DMS79 (cell line): ENCODE results near the gene HYDIN.
"Not testable (repeated sequence)": the region's sequence is repeated elsewhere in the genome, so short reads cannot be mapped to it uniquely, and the experiment has no call there.

Experiments used
- DNase-seq: peaks from one replicate; lab custom pipeline; 2025; lab: John Stamatoyannopoulos, UW

Gene HYDIN

DNA sequence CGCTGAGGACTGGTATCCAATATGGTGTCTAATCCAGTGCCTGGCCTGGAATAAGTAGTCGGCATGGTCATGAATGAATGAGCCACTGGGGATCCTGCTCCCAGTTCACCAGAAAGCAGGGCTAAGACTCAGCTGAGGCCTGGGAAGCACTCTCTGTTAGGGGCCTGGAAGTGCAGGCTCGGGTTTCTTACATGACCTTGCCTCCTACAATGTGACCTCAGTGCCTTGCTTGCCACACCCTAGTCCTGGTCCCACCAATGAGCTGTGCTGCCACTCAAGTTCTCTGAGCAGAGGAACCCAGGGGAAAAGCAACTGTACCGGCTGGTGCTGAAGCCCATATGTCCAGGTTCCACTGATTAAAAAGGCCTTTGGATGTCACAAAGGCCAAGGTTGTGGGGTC, 238.0 kb downstream of the HYDIN start:
- DNase-seq: not testable (repeated sequence)

DNA sequence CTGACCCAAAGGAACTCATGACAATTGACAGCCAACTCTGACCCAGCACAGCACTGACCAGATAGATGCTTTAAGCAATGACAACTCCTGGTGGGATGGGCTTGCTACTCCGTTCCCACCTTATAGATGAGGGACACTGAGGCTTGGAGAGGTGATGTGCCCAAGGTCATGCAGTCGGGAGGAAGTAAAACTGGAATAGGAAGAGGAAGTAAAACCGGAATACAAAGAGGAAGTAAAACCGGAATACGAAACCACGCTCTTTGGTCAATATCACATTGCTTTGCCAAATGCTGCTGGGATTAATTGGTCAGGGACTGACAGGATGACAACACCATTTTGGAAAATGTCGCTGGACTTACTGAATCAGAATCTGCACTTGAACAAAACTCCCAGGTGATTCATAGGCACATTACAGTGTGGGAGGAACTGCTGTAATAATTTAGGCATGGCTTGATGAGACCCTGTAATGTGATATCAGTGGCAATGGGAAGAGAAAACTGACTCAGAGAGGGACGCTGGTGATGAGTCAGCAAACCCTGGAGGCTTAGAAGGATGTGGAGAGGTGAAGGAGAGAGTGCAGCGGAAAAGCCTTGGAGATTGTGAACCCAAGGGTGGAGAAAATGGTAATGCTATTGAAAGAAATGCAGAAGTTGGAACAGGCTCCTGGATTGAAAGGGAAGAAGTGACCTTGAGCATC, 243.4 kb downstream of the HYDIN start:
- not testable (repeated sequence) for DNase-seq

DNA sequence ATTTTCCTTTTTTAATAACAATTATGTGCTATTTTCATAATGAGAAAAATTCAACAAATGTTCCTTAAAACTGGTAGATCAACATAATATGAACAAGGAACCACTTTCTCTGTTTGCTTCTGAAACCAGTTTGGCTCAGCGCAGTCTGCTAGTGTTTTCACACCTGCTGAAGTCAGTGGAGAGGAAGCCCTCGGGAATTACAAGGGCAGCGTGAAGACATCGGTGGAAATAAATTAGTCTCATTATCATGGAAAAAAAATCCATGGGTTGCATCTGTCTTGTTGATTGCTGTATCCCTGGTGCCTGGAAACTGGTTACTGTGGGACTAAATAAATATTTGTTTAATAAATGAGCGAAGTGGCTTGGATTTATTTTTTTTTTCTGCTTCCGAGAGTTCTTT, 245.8 kb downstream of the HYDIN start:
- DNase-seq: not testable (repeated sequence)

DNA sequence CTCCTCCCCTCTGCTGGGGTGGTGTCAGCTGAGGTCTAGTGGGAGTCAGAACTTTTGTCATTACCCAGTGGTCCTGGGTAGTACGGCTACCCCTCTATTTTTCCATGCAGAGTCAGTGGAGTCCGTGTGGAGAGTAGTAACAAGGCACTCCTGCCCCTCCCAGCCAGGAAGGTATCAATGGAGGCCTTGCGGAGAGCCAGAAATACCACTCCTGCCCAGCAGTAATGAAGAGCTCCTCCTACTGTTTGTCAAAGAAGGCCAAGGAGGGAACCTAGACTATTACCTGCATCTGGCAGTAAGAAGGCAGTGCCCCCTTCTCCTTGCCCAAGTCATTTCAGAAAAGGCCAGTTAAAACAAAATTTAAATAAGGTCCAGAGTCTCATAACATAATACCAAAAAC, 262.2 kb downstream of the HYDIN start:
- DNase-seq: not testable (repeated sequence)

DNA sequence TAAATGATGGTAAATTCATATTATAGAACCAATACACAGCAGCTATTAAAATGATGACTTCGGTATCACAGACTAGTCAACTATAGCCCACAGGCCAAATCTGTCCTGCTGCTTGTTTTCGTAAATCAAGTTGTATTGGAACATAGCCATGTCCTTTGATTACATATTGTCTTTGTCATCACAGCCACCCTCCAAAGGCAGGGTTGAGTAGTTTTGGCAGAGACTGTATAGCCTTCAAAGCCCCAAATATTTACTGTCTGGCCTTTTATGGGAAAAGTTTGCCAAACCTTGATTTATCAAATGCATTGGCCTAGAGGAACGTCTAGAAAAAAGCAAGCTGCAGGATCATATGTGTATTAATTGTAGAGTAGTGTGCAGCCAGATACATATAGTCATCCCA, 270.4 kb downstream of the HYDIN start:
- not testable (repeated sequence) for DNase-seq

DNA sequence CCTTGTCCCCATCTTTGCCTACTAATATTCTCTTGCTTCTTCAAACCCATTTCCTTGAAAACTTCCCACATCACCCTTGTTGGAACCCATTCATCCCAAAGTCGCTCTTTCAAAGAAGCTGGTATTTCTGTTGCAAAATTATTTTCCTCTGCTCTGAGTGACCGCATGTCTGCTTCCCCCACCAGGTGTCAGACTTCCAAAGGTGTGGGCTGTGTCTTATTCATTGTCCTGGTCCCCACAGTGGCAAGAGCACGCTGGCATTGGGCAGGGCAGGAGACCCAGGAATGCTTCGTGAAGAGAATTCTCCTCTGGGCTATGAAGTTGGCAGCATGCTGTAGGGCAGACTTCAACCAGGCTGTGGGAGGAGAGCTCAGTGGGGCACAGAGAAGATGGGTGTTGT, 275.6 kb downstream of the HYDIN start:
- DNase-seq: not testable (repeated sequence)

DNA sequence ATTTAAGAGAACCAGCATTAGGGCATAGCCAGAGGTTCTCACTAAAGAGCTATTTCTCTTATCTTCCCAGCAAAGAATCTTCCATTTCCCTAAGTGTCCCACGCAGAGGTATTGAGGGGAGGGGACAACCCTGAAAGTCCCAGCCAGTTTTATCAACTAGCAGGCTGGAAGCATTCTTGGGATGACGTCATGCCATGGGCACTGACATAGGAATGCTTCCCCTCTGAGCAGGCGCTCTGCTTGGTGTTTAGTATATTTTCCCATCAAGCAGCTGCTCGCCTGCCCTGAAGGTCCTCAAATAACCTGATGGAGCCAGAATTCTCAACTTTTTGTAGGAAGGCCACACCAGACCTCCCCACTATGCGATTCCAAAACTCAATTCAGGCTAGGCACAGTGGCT, 276.7 kb downstream of the HYDIN start:
- DNase-seq: not testable (repeated sequence)

DNA sequence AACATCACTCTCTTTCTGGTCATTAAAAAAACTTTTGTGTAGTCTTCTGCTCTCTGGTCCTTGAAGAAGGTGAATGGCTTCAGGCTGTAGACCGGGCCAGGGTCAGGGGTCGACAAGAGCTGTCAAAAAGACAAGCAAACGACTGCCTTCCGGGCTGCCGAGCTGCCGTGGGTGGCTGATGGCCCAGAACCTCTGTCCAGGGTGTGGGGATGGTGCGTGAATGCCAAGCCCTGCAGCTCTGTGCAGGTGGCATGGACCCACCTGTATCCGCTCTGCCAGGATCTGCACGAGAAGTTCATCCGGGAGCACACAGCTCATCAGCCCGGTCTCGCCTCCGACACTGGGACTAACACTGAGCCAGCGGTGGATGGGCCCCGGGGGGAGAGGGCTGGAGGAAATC, 287.0 kb downstream of the HYDIN start:
- not testable (repeated sequence) for DNase-seq

DNA sequence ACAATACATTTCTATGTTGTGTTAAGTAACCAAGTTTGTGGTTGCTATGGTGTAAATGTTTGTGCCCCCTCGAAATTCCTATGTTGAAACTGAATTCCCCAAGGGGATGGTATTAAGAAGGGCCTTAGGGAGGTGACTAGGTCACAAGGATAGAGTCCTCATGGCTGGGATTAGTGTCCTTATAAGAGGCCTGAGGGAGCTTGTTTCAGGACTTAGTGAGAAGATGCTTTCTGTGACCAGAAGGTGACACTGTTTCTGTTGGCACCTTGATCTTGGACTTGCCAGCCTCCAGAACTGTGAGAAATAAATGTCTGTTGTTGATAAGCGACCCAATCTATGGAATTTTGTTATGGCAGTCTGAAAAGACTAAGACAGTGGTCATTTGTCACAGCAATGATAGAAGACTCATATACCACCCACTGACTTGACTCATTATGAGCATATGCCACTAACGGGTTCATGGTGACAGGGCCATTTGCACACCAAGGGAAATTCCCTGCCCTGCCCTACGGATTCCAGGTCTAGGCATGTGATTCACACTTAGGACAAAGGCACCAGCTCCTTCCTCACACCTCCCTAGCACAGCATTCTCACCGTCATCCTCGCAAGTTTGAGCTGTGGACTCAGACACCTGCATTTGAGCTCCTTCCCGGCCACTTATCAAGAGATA, 290.7 kb downstream of the HYDIN start:
- DNase-seq: not testable (repeated sequence)

DNA sequence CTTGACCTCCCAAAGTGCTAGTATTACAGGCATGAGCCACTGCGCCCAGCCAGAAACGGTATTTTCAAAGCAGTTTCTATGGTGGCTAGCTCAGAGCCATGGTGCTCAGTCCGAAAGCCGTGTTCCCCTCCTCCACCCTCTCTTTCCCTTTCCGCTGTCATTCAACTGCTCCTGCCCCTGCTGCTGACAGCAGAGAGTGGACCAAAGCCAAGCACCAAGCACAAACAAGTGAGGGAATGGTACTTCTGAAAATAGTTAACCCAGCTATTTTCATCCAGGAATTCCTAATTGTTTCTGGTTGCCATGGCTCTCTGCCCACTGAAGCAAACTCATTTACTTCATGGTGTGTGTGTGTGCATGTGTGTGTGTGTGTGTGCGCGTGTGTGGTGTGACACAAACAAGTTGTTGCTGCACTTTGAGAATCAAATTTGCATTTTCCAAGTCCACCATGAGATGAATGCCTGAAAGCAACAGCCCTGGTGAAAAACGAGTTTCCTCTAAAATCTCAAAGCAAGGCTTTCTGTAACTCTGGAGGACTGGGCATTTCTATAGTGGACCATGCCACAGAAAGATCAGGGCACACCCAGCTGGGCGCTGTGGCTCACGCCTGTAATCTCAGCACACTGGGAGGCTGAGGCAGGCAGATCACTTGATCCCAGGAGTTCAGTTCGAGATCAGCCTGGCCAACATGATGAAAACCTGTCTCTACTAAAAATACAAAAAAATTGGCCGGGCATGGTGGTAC, 293.6 kb downstream of the HYDIN start:
- not testable (repeated sequence) for DNase-seq

DNA sequence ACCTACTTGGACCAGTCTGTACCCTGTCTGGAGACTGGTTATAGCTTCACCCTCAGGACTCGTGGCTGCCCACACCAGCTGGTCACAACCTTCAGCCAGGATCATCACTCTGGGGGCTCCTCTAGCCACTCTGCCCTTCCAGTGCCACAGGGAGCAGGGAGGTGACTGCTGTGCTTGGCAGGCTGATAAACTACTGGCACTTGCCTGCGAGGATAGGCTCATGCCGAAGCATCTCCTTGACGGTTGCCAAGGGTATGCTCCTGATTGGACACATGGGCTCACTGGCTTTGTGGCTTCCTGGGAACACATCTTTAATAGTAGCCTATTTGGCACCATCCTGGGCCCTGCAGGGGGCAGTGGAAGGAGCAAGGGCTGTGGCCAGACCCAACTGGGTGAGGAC, 295.2 kb downstream of the HYDIN start:
- not testable (repeated sequence) for DNase-seq

DNA sequence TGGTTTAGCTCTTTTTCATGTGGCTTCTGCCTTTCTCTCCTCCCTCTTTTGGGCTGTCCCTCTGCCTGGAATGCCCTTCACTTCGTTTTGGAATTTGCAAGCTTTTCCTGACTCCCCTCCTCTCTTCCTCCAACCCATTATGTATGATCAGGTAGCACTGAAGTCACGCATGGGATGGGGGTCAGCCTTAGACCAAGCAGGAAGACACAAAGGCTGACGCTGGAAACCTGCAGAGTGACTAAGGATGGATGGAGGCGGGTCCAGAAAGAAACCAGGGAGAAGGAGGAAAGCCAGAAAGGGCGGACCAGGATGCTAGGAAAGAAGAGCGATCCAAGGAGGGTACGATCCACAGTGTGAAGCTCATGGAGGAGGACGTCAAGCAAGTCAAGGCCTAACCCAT, 296.8 kb downstream of the HYDIN start:
- not testable (repeated sequence) for DNase-seq

DNA sequence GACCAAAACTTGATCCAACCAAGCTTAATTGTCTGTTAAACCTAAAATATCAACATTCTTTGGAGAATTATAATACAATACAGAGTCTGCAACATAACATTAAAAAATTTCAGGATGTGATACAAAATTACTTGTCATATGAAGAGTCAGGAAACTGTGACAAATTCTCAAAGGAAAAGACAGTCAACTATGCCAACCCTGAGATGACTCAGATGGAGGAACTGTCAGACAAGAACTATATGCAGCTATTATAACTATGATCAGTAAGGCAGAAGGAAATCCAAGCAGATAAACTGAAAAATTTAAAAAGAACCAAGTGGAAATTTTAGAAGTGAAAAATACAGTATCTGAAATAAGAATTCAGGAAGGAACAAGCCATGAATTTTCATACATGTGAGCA, 299.8 kb downstream of the HYDIN start:
- DNase-seq: not testable (repeated sequence)

DNA sequence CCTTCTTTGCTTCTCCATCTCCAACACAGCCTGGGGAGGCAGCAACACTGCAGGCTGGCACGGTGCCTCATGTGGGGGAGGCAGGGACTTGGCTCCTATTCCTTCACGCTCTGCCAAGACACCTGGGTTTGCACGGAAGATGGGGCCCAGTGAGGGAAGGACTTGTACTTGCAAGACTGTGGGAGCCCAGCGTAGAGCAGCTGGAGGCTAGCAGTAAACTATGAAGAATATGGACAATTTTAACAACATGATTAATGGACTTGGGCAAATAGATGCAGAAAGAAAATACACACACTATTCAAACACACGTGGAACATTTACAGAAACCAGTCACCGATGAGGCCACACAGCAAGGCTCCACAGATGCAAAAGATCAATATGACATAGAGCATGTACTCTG, 308.4 kb downstream of the HYDIN start:
- DNase-seq: peak; percentile 19

DNA sequence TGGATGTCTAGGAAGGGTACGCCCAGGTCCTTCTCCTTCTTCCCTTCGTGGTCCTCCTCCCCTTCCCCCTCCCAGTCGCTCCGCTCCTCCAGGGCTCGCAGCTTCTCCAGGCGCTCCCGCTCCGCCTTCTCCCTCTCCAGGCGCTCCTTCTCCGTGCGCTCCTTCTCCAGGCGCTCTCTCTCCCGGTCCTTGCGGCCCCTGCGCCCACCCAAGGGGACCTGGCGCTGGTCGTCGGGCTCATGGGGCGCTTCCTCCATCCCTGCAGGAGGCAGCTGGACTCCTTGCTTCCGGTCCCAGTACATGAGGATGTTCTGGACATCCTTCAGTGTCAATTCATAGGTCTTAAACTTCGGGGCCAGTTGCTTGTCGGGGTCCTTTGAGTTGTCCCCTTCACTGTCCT, 309.9 kb downstream of the HYDIN start:
- DNase-seq: not testable (repeated sequence)

DNA sequence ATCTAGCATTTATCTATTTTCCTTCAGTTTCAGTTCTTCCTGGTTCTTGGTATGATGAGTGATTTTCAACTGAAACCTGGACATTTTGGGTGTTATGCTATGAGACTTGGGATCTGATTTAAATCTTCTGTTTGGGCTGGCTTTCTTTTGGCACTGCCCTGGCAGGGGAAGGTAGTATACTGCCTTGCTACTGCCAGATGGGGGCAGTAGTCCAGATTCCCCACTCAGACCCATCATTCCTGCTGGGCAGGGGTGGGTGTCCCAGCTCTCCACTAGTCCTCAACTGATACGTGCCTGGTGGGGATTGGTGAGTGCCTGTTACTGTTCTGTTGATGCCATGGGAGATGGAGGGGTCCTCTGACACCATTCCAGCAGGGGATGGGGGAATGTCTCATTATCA, 342.3 kb downstream of the HYDIN start:
- not testable (repeated sequence) for DNase-seq

DNA sequence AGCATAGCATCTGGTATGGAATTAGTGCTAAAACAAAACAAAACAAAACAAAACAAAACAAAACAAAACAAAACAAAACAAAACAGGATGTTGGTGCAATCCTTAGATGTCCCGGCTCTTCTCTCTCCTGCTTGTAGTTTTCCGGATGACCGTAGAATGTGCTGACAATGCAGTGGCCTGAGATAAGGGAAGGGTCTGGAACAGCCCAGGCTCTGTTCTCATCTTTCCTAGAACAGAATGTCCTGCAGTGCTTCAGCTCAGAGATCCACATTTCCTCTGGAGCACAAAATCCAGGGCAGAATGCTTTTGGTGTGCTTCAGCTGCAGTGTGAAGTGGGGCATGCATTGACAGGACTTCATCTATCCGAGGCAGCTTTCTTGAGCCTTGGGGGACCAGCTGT, 345.9 kb downstream of the HYDIN start:
- not testable (repeated sequence) for DNase-seq

DNA sequence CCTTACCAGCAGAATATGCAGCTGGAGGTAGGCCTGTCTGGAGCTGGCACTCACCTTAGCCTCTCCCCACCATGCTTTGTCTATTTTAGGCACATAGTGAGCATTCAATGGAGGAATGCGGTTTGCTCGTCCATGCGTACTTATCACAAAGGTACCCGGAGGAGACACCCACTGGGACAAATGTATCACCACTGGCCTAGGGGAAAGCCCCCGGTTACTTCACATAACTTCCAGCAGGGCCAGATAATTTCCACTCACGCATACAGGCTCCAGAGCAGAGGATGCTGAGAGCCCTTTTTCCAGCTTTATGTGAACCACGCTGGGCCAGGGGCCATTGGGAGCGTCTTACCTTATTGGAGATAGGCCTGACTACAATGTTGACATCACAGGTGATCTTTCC, 348.2 kb downstream of the HYDIN start:
- not testable (repeated sequence) for DNase-seq

DNA sequence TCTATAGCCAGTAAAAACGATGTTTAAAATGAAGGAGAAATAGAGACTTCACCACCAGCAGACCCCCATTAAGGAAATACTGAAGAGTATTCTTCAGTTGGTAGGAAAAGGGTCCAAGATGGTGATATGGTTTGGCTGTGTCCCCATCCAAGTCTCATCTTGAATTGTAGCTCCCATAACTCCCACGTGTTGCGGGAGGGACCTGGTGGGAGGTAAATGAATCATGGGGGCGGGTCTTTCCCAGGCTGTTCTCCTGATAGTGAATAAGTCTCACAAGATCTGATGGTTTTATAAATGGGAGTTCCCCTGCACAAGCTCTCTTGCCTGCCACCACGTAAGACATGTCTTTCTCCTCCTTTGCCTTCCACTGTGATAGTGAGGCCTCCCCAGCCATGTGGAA, 352.6 kb downstream of the HYDIN start:
- not testable (repeated sequence) for DNase-seq

DNA sequence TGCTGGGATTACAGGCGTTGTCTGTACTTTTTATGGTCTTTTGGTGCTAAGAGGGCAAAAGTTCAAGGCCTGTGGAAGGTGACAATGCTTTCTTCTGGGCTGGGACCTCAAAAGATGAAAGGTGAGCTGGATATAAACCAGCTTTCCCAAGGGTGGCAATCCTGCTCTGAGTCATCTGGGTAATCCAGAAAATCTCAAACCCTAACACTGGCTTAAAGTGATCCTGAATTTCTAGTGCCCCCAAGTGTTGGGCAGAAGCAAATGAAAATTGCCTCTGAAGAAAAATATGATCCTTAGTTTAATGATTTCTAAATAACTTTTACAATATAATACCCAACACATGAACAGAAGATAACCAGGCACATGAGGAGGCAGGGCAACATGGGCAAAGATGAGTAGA, 354.1 kb downstream of the HYDIN start:
- DNase-seq: not testable (repeated sequence)

DNA sequence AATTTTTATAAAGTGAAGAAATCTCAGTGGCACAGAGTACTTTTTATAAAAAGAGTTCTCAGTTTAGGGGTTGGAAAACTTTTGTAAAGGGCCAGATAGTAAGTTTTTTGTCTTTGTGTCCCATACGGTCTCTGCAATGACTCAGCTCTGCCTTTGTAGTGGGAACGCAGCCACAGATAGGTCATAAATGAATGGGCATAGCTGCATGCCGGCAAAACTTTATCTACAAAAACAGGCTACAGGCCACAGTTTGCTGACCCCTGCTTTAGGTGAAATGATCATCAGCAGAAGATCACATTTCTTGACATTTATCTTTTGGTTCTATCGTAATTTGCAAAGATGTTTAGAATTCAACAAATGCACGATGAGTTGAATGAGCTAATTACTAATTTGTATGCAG, 365.8 kb downstream of the HYDIN start:
- not testable (repeated sequence) for DNase-seq

DNA sequence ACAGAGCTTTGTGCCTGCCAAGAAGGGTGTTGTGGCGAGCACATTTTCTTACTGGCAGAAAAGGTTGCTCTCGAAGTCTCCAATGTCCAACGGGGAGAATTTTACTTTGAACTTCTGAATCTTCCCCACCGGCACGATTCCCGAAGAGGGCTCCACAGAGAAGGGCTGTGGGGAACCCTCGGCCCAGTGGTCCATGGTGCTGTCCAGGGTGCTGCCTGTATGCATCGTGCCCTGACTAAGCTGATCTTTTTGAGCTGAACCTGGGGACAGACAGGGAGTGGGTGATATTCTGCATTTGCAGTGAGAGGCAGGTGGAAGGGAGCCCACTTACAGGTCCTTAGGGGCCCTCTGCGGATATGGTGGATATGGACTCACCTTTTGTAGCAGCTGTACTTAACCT, 368.5 kb downstream of the HYDIN start:
- DNase-seq: not testable (repeated sequence)

DNA sequence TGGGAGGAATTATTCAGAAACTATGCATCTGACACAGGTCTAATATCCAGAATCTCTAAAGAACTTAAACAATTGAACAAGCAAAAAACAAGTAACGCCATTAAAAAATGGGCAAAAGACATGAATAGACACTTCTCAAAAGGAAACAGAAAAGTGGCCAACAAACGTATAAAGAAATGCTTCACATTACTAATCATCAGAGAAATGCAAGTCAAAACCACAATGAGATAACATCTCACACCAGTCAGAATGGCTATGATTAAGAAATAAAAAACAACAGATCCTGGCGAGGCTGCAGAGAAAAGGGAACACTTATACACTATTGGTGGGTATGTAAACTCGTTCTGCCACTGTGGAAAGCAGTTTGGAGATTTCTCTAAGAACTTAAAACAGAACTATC, 379.2 kb downstream of the HYDIN start:
- DNase-seq: not testable (repeated sequence)
